H9 (cell line): Measurements from ENCODE around the gene CRB3. TPM values are rescaled to one million over a fixed set of nuclear protein-coding genes. Genes with fewer than 3 reads are reported as not detected.

ENCODE experiments used
- DNase-seq: peaks from one replicate; pipeline ENCODE4 v3.0.0-alpha.2; 2017
- H2AFZ ChIP-seq: one replicate; pipeline ENCODE4 v1.6.1; 2013; ENCODE audit warnings: mild to moderate bottlenecking, low read length, control low read depth, moderate library complexity
- H2AK5ac ChIP-seq: 2 replicates; pipeline ENCODE4 v1.6.1; 2013; ENCODE audit warnings: low read length, control low read depth, mixed read lengths; ENCODE audit not compliant: insufficient read length
- H2BK120ac ChIP-seq: one replicate; pipeline ENCODE4 v1.6.1; 2013; ENCODE audit warnings: low read depth, mild to moderate bottlenecking, low read length, control low read depth, inconsistent platforms; ENCODE audit not compliant: poor library complexity, severe bottlenecking
- H2BK12ac ChIP-seq: 2 replicates; pipeline ENCODE4 v1.6.1; 2013; ENCODE audit warnings: low read length, control low read depth, mixed read lengths, low read depth; ENCODE audit not compliant: insufficient read length
- H2BK15ac ChIP-seq: 2 replicates; pipeline ENCODE4 v1.6.1; 2013; ENCODE audit warnings: low read depth, low read length, control low read depth
- H2BK20ac ChIP-seq: one replicate; pipeline ENCODE4 v1.6.1; 2013; ENCODE audit warnings: low read depth, mild to moderate bottlenecking, low read length, control low read depth, inconsistent platforms; ENCODE audit not compliant: poor library complexity, severe bottlenecking
- H2BK5ac ChIP-seq: 2 replicates; pipeline ENCODE4 v1.6.1; 2013; ENCODE audit warnings: low read length, control low read depth, mixed read lengths; ENCODE audit not compliant: insufficient read length
- H3K14ac ChIP-seq: 2 replicates; pipeline ENCODE4 v1.6.1; 2013; ENCODE audit warnings: low read length, control low read depth; ENCODE audit not compliant: insufficient read depth
- H3K18ac ChIP-seq: 2 replicates; pipeline ENCODE4 v1.6.1; 2013; ENCODE audit warnings: low read depth, mild to moderate bottlenecking, mixed read lengths, low read length, control low read depth; ENCODE audit not compliant: insufficient read length
- H3K23ac ChIP-seq: 2 replicates; pipeline ENCODE4 v1.6.1; 2013; ENCODE audit warnings: low read length, control low read depth, mixed read lengths, low read depth; ENCODE audit not compliant: insufficient read length
- H3K23me2 ChIP-seq: 2 replicates; pipeline ENCODE4 v1.6.1; 2013; ENCODE audit warnings: low read depth, mild to moderate bottlenecking, mixed read lengths, low read length, control low read depth; ENCODE audit not compliant: insufficient read length, poor library complexity, severe bottlenecking
- H3K27ac ChIP-seq: 2 replicates; pipeline ENCODE4 v1.5.1; 2013; ENCODE audit warnings: low read length, control low read depth, mixed read lengths, low read depth; ENCODE audit not compliant: insufficient read length
- H3K27me3 ChIP-seq: 2 replicates; pipeline ENCODE4 v1.6.1; 2013; ENCODE audit warnings: low read length, control low read depth, inconsistent platforms; ENCODE audit not compliant: insufficient read depth
- H3K4ac ChIP-seq: 2 replicates; pipeline ENCODE4 v1.6.1; 2013; ENCODE audit warnings: low read depth, mild to moderate bottlenecking, control low read depth, inconsistent platforms, low read length, moderate library complexity
- H3K4me1 ChIP-seq: 2 replicates; pipeline ENCODE4 v1.6.1; 2013; ENCODE audit warnings: low read length, control low read depth, inconsistent platforms; ENCODE audit not compliant: insufficient read depth
- H3K4me2 ChIP-seq: 2 replicates; pipeline ENCODE4 v1.6.1; 2013; ENCODE audit warnings: low read length, control low read depth, mixed read lengths; ENCODE audit not compliant: insufficient read length, insufficient read depth
- H3K56ac ChIP-seq: 2 replicates; pipeline ENCODE4 v1.6.1; 2013; ENCODE audit warnings: low read depth, mild to moderate bottlenecking, mixed read lengths, low read length, control low read depth; ENCODE audit not compliant: insufficient read length
- H3K79me1 ChIP-seq: 2 replicates; pipeline ENCODE4 v1.6.1; 2013; ENCODE audit warnings: low read depth, mild to moderate bottlenecking, moderate library complexity, low read length, control low read depth, inconsistent platforms; ENCODE audit not compliant: insufficient read depth, poor library complexity, severe bottlenecking
- H3K79me2 ChIP-seq: 2 replicates; pipeline ENCODE4 v1.6.1; 2013; ENCODE audit warnings: low read length, control low read depth, inconsistent platforms; ENCODE audit not compliant: insufficient read depth
- H3K9ac ChIP-seq: 2 replicates; pipeline ENCODE4 v1.6.1; 2013; ENCODE audit warnings: low read length, control low read depth, mixed read lengths; ENCODE audit not compliant: insufficient read length; ENCODE audit errors: extremely low read depth
- H3K9me3 ChIP-seq: one replicate; pipeline ENCODE4 v1.6.1; 2013; ENCODE audit warnings: low read depth, low read length, inconsistent platforms; ENCODE audit not compliant: control insufficient read depth
- H3T11ph ChIP-seq: one replicate; pipeline ENCODE4 v1.6.1; 2013; ENCODE audit warnings: mild to moderate bottlenecking, low read length, control low read depth, inconsistent platforms
- H4K20me1 ChIP-seq: one replicate; pipeline ENCODE4 v1.6.1; 2013; ENCODE audit not compliant: control insufficient read depth, insufficient read length, insufficient read depth
- H4K5ac ChIP-seq: 2 replicates; pipeline ENCODE4 v1.6.1; 2013; ENCODE audit warnings: low read depth, mild to moderate bottlenecking, mixed read lengths, low read length, control low read depth; ENCODE audit not compliant: insufficient read length
- H4K8ac ChIP-seq: replicated peaks from 2 replicates; pipeline ENCODE4 v1.6.1; 2013; ENCODE audit warnings: low read length, control low read depth, mixed read lengths, low read depth; ENCODE audit not compliant: insufficient read length
- H4K91ac ChIP-seq: 2 replicates; pipeline ENCODE4 v1.6.1; 2013; ENCODE audit warnings: low read depth, mild to moderate bottlenecking, moderate library complexity, mixed read lengths, low read length, control low read depth; ENCODE audit not compliant: insufficient read length
- H3K27ac Mint-ChIP-seq, 3 experiments: 2 replicates in 2 of 3; 3 replicates in 1 of 3; pipeline ENCODE4 v1.8.0; 2020 to 2021; ENCODE audit warnings: mixed read lengths in 3 of 3, mild to moderate bottlenecking in 1 of 3, moderate library complexity in 1 of 3
- H3K27me3 Mint-ChIP-seq: 2 replicates; pipeline ENCODE4 v1.8.0; 2021; ENCODE audit warnings: low read depth, mild to moderate bottlenecking, moderate library complexity, mixed read lengths
- H3K36me3 Mint-ChIP-seq, 3 experiments: 2 replicates in 2 of 3; 3 replicates in 1 of 3; pipeline ENCODE4 v1.8.0; 2020 to 2021; ENCODE audit warnings: low read depth in 3 of 3, mixed read lengths in 3 of 3; ENCODE audit not compliant: insufficient read depth in 1 of 3
- H3K4me1 Mint-ChIP-seq, 2 experiments: 2 replicates each; pipeline ENCODE4 v1.8.0; 2020; ENCODE audit warnings: mixed read lengths in 2 of 2
- H3K4me3 Mint-ChIP-seq, 2 experiments: 2 replicates in 1 of 2; 3 replicates in 1 of 2; pipeline ENCODE4 v1.8.0; 2020 to 2021; ENCODE audit warnings: mild to moderate bottlenecking in 2 of 2, mixed read lengths in 2 of 2, moderate library complexity in 1 of 2
- H3K9me3 Mint-ChIP-seq, 2 experiments: 2 replicates in 1 of 2; 3 replicates in 1 of 2; pipeline ENCODE4 v1.8.0; 2020; ENCODE audit warnings: mild to moderate bottlenecking in 2 of 2, mixed read lengths in 2 of 2, moderate library complexity in 1 of 2
- WGBS: extraction: QIAGEN DNeasy Blood & Tissue Kit; methylation state at CpG from one replicate; pipeline ENCODE4 v1.1.7; 2013; ENCODE audit warnings: missing lambda C conversion rate, low lambda C conversion rate, mixed read lengths; ENCODE audit not compliant: insufficient read length; ENCODE audit errors: extremely low coverage; 5-methylcytosine and 5-hydroxymethylcytosine counted together
- total RNA-seq: library from RNA; stranded (reverse); gene quantifications from 2 replicates; pipeline ENCODE4 v1.2.1, GENCODE V29; 2021
- TF ChIP-seq, protein P1 (sequence below): fragments of 200-600 bp; sonication (generic); conservative IDR thresholded peaks from 3 replicates; pipeline ENCODE4 v1.8.0; 2021; ENCODE audit warnings: antibody characterized with exemption, mild to moderate bottlenecking

The CRB3 gene
- total RNA-seq, 1 experiment from 2014 or later = 32.1 TPM

DNA sequence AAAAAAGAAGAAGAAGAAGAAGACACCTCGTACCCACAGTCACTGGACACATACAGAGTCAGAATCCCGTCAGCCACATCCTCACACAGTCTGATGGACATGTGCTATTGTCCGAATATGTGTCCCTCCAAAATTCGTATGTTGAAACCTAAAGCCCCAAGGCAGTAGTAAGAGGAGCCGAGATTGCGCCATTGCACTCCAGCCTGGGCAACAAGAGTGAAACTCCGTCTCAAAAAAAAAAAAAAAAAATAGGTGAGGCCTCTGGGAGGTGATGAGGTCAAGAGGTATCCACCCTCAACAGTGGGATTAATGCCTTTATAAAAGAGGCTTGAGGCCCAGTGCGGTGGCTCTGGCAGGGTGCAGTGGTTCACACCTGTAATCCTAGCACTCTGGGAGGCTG is 20.2 kb downstream of the CRB3 start:
- Mint-ChIP-seq H3K4me3 (no peak overlapping the region), H3K27ac (no peak overlapping the region), H3K27me3 (peaks cover 8% of the 10 kb centered on the region), H3K36me3 (no peaks in the 10 kb centered on the region), H3K4me1 (peaks cover 9 to 15% of the 10 kb centered on the region in 2 experiments), H3K9me3 (no peaks in the 10 kb centered on the region)
- H3K27ac ChIP-seq = no peak overlapping the region
- no peak overlapping the region for H2AK5ac ChIP-seq
- no peak overlapping the region for H3K56ac ChIP-seq
- TF ChIP-seq, protein P1, sequence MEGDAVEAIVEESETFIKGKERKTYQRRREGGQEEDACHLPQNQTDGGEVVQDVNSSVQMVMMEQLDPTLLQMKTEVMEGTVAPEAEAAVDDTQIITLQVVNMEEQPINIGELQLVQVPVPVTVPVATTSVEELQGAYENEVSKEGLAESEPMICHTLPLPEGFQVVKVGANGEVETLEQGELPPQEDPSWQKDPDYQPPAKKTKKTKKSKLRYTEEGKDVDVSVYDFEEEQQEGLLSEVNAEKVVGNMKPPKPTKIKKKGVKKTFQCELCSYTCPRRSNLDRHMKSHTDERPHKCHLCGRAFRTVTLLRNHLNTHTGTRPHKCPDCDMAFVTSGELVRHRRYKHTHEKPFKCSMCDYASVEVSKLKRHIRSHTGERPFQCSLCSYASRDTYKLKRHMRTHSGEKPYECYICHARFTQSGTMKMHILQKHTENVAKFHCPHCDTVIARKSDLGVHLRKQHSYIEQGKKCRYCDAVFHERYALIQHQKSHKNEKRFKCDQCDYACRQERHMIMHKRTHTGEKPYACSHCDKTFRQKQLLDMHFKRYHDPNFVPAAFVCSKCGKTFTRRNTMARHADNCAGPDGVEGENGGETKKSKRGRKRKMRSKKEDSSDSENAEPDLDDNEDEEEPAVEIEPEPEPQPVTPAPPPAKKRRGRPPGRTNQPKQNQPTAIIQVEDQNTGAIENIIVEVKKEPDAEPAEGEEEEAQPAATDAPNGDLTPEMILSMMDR = no peak
- H4K91ac ChIP-seq = no peak overlapping the region
- H3K18ac ChIP-seq = no peak overlapping the region
- no peaks in the 10 kb centered on the region for H3K4me1 ChIP-seq
- no peaks in the 10 kb centered on the region for H3K27me3 ChIP-seq
- H3K4ac ChIP-seq = no peak overlapping the region
- no peaks in the 10 kb centered on the region for H3K79me2 ChIP-seq
- H4K5ac ChIP-seq = no peak overlapping the region
- H3K4me2 ChIP-seq = no peak overlapping the region
- H3T11ph ChIP-seq = no peak overlapping the region
- H4K8ac ChIP-seq = no peak overlapping the region
- H2BK15ac ChIP-seq = no peak overlapping the region
- H2AFZ ChIP-seq = no peak overlapping the region
- no peaks in the 10 kb centered on the region for H3K79me1 ChIP-seq
- H3K23ac ChIP-seq = no peak overlapping the region
- H3K9ac ChIP-seq = no peak overlapping the region
- H2BK12ac ChIP-seq = no peak overlapping the region
- H4K20me1 ChIP-seq = no peaks in the 10 kb centered on the region
- no peak overlapping the region for H2BK120ac ChIP-seq
- no peak for DNase-seq
- H2BK20ac ChIP-seq = no peak overlapping the region
- whole genome bisulfite sequencing = no CpG with 5 or more reads among the region's 8 CpGs
- no peak overlapping the region for H2BK5ac ChIP-seq
- no peaks in the 10 kb centered on the region for H3K23me2 ChIP-seq
- H3K9me3 ChIP-seq = no peaks in the 10 kb centered on the region
- no peak overlapping the region for H3K14ac ChIP-seq
